GM18870 (cell line): ENCODE measurements around the gene CLDN19.
"Not testable (repeated sequence)": the region's sequence is repeated elsewhere in the genome, so short reads cannot be mapped to it uniquely, and the experiment has no call there.

Source experiments
- ATAC-seq: cut with Tn5 transposase; IDR thresholded peaks from one replicate; pipeline ENCODE4 v1.9.1; 2021; ENCODE audit warnings: moderate library complexity; ENCODE audit not compliant: unreplicated experiment

The CLDN19 gene

DNA sequence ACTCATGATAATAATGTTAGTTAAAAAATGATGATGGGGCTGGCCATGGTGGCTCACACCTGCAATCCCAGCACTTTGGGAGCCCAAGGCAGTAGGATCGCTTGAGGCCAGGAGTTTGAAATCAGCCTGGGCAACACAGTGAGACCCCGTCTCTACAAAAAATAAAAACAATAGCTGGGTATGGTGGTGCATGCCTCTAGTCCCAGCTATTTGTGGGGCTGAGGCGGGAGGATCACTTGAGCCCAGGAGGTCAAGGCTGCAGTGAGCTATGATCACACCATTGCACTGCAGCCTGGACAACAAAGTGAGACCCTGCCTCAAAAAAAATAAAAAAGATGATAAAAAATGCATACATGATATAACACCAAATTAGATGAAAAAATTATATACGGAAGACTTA lies 21.5 kb upstream of the CLDN19 start:
- no peak for ATAC-seq

DNA sequence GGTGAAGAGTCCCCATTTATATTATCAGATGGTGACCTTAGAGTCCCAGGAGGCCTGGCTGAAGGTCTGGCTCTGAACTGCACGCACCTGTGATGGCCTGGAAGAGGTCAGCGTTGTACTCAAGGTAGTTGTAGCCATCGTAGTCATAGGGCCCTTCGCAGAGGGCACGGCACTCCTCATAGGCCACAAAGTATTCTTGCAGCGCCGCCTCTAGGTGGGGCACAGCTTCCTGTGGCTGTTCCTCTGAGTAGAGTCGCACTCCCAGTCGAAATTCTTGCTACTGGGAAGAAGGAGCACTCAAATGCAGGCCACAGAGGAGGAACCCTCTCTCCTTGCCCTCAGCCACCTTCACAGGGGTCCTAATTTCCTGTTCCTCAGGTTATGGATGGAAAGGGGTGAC lies 19.1 kb upstream of the CLDN19 start:
- ATAC-seq = no peak

DNA sequence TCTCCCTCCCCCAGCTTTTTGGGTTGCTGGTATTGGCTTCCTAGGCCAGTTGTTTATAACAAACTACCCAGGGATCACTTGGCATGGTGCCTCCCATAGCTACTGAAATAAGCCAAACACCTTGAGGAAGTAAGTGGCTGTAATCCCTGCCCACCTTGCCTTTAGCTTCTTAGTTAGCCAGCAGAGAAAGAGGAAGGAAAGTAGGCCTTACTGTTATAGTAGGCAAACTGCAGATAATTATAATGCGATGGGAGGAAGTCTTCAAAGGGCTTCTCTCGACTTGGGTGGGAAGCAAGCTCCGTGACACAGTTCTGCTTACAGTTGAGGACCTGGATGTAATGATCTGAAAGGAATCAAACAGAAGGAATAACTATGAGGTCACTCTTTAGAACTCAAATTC lies 18.6 kb upstream of the CLDN19 start:
- no peak for ATAC-seq

DNA sequence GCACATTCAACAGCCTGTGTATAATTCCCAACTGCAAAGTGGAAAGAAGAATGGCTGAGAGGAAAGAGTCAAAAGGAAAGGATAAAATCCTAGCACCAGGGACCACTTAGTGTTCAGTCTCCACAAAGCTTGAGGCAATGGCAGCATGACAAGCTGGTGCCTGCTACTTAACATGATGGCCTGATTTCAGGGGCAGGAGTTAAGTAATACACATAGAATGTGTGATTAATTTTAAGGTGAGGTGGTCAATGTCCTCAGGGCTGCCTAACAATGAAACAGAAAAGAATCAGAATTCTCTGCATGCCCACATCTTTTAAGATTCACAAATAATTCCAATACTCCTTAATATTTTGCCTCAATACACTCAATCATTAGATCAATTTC lies 17.8 kb upstream of the CLDN19 start:
- no peak for ATAC-seq

DNA sequence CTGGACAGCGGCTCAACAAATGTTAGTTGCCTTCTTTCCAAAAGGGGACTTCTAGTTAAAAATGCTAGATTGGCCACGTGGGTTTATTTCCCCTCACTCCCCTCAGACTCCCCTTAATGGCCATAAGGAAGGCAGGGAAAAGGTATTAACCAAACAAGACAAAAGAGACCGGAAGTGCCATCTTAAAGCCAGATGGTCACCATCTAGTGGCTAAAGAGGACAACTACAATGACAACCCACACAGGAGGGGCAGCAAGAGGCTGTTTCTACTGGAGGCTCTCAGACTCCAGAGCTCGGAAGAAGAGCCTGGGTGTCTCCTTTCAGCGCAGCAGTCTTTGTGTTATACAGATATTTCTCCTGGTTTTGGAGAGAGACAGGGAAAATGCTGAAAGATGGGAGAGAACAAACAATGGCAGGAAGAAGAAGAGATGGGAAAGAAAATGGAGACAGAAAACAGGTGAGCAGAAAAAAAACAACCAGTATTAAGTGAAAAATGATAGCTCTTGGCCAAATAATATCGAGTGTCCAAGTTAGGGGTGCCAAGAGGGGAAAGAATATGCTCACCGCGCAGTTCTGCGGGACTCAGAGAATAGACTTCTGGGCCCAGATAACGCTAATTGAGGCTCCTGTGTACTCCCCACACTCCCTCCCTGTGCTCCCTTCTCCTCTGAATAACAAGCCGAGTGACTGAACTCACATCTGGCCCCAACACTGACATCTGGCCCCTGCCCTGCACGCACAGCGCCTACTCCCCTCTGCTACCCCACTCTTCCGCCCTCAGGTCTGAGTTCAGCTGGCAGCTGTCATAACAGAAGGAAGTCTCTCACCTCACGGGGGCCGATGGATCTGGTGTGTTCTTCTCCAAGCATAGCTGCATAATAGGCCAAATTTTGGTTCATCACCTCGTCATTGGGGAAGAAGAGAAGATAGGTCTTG lies 17.2 kb upstream of the CLDN19 start:
- ATAC-seq = no peak

DNA sequence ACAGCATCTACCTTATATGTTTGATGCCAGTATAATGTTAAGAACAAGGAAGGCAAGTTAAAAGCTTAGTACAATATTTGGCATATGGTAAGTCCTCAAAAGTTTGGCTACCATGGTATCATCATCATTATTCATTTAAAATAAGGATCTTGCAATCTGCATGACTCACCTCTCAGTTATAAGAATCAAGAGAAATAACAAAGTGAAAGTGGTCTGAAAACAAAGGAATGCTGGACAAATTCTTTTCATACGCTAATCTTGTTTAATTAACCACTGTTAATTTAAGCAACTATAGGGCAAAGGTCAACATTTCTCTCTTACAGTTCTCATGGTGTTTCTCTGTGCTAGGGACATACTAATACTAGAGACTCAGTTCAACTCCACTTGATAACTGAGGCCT lies 13.0 kb upstream of the CLDN19 start:
- ATAC-seq = no peak

DNA sequence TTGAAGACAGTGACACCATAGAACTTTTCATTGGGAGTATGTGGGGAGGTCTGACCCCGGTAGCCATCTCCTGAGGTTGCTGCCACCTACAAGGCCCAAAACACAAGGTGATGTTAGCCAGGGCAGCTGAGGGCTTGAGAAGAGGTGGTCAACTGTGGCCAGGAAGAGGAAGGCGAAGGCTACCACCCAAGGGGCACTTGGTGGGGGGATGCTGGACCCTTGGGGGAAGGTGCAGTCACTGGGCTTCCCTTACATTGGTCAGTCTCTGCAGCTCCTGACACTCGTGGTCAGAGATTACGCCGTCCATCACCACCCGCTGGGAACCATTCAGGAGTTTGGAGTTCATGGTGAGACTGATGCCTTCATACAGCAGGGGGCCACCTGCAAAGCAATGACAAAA lies 12.2 kb upstream of the CLDN19 start:
- ATAC-seq = no peak

DNA sequence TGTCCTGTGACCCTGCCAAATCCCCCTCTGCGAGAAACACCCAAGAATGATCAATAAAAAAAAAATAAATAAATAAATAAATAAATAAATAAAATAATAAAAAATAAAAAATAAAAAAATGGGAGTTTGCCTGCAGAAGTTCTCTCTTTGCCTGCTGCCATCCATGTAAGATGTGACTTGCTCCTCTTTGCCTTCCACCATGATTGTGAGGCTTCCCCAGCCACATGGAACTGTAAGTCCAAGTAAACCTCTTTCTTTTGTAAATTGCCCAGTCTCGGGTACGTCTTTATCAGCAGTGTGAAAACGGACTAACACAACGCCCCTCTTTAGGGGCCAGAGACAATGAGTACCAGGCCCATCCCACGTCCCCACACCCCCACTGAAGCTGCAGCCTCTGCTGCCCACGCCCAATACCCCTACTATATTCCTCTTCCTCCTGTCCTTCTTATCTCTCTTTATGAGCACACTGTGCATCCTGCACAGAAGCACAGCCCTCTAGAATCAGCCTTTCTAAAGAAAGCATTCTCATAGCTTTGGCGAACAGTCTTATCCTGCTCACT lies 11.6 kb upstream of the CLDN19 start:
- ATAC-seq = not testable (repeated sequence)

DNA sequence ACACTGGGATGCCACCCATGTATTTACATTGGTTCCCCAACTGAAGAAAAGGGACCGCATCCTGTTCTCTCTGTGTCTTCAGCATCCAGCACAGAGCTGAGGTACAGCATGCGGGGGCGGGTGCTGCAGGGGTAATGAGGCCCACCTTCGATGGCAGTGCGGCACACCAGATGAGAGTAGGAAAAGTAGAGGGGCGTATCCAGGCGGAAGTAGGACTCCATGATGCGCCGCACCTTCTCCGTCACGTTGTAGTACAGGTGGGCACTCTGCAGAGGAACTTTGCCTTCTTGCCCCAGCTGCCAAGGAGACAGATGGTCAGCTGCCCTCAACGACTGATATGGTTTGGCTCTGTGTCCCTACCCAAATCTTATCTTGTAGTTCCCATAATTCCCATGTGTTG lies 10.0 kb upstream of the CLDN19 start:
- ATAC-seq = no peak

DNA sequence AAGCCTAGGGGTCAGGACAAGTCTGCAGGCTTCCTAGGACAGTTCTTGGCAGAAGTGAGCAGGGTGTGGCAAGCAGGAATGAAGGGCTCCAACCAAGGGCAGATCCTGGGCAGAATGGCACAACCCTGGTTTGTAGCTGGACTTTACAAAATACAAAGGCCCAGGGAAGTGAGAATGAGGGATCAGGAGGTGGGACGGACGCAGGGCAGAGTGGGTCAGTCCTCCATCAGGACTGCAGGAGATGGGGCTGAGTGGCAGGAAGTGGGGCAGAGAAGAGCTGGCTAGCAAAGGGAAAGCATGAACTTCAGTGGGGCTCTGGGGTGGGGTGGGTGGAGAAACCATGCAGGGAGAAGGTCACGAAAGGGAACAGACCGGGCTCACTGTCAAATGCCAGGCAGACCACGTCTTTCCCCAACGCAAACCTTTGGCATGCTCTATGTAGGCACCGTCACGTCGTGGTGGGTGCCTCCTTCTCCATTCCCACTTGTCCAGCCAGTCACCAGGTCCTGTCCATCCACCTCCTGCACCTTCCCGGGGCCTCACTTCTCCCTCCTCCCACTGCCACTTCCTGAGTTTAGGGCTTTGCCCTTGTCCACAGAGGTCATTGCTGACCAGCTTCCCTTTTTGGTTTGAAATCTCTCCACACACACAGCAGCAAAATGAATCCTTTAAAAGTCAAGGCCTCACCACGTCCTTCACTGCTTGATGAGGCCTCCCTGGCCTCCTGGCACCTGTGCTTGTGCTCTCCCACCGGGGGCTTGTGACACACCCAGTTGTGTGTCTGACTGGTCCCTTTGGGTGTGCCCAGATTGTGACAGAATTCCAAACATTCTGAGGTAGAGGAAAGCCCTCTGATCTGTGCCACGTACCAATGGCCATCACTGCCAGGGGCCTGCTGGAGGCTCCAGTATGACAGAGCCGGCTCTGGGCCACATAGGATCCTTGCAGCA lies 8.7 kb upstream of the CLDN19 start:
- ATAC-seq = no peak

DNA sequence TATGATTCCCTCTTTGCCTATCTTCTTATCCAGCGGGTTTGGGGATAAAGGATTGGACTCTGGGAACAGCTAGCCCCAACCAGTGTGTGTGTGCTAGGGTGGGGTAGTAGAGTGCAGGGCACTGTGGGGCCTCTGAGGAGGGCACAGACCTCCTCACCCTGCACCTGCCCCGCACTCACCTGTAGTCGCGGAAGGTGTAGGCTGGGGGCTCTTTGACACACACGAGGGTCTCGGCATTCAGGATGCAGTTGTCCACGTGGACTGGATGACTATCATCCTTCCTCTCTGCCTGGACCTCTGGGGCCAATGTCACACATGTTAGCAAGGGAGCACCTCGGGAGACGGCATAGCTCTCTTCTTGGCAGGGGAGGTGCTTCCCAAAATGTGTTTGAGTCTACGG lies 8.0 kb upstream of the CLDN19 start:
- no peak for ATAC-seq

DNA sequence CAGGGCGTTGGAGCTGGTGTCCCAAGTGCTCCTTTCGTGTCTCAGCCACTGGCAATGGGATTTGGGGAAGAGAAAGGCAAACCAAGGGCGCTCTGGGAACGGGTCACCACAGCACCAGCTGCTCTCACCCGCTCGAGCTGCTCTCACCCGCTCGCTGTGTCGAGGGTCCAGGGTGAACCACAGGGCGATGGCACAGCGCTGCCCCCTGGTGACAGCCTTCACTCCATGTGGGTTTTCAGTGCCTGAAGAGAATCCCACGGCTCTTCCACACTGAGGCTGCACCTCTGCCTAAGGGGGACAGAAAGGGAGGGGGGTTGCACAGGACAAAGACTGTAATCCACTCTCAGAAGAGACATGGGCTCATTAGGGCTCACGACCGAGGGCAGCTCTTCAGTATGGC lies 7.1 kb upstream of the CLDN19 start:
- ATAC-seq = no peak

DNA sequence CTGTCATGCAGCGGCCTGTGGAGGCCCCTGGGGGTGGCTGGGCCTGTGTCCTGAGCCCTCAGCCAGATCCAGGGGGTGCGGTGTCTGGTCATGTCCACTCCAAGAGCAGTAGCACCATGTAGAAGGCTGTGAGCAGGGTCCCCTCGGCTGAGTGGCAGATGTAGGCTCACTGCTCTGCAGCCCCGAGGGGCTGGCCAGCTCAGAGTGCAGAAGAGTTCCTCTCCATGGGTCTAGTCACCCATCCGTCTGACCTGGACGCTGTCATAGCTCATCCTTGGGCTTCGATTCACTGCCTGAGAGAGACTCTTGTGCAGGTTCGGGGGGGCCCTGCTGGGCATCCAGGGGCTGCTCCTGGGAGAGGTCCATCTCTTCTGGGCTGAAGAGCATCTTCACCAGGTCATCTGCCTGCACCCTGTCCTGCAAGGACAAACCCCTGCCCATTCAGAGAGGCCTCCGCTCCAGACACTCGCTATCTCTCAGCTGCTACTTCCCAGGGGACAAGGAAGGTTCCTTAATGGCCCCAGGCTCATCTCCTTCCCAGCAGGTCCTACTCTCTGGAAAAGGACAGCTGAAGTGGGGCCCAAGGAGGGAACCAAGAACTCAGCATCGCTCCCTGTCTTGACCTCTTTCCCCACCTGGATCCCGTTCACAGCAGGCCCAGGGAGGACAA lies 6.5 kb upstream of the CLDN19 start:
- ATAC-seq = no peak

DNA sequence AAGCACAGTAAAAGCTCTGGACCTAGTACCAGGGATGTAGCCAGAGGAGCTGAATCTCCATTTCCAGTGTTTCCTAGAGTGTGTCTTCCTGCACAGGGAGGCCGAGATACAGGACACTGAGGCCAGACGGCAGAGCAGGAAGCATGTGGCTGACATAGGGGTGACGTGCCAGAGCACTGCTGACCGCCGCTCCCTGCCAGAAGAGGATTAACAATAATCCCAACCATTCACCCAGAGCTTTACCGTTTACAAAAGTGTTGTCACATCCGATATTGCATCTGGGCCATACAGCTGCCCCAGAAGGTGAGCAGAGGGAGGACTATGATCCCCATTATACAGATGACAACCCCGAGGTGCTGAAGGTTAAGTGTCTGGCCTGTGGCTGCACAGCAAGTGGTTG lies 5.8 kb upstream of the CLDN19 start:
- ATAC-seq = no peak

DNA sequence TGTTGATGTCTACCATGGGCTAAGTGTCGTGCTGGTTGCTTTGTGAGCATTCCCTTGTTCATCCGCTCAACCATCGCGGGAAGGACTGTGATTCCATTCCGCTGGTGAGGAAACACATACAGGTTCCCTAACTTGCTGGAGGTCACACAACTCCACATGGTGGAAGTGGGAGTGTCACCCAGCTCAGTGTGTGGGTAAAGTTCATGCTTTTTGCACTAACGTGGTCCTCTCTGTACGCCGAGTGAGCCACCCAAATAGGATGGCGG lies 4.0 kb upstream of the CLDN19 start:
- no peak for ATAC-seq

DNA sequence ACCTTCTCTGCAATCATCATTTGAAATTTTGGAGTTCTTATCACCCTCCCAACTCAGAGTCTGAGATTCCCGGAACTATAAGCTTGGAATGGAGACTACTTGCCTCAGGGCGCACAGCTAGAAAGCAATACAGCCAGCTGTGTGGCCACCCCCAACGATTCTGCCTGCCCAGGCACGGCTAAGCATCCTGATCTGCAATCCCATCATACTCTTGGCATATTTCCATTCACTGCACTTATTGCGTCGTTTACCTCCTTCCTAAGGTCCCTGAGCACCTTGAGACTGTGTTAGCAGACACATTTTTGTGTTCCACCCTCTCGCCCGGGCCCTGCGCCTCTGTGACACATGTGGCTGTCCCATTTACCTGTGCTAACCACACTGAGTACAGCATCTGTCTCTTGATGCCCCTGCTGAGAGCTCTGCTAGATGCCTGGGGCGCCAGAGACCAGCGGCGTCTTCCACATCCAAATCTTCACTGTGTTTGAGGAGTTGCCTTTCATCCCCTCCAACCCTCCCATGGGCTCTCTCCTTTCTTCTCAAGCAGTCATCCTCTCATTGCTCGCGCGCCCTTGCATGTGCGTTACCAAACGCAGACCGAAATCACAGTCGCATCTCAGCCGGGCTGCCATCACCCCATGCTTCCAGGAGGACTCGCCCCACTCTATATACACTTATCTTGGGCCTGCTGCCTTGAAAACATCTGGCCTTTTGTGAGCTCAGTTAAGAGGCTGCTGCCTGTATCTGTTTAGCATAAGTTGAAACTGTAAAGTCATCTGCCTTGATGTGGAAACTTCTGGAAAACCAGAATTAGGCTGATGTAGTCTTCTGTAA lies 3.5 kb upstream of the CLDN19 start:
- no peak for ATAC-seq

DNA sequence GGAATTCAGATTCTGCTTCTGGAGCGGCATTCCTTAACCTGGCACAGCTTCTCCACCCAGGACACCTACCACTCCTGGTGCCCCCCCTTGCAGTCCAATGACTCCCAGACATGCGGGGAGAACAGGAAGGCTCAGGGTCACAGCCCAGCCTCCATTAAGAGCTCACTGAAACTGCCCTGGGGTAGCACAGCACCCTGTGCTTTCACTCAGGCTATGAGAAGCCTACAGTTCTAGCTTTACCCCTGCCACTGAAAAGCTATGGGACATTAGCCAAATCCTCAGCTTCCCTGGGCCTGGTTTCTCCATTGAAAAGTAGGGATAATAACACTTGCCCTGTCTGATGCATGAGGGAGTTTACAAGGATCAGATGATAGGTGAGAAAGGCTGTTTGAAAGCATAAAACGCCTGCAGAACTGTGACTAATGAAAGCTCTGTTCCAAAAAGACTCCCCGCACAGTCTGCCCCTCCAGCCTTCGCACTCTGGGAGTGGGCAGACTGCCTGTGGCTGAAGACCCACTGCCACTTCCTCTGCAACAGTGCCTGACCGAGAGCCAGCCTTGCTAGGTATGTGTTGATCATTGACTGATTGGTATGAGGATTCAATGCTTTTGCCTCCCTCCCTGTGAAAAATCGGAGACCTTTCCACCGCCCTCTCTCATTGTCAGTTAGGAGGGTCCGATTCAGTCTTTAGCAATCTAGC lies 2.7 kb upstream of the CLDN19 start:
- ATAC-seq = no peak

DNA sequence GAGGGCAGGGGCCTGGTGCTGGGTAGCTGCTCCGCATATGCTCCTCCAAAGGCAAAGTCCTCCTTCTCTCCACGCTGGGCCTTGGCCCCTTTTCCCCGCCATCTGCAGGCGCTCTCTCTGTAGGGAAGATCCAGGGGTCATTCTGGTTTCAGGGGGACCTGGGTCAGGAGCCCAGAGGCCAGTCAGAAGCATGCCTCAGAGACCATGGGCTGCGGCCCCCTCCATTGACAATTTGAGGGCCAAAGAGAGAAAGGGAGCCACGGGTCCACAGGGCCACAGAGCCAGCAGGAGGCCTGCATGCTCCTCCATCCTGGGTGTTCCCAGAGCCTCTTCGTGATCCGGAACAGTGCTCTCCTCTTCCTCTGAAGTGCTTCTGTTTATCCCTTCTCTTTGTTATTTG lies 2.1 kb upstream of the CLDN19 start:
- ATAC-seq = no peak

DNA sequence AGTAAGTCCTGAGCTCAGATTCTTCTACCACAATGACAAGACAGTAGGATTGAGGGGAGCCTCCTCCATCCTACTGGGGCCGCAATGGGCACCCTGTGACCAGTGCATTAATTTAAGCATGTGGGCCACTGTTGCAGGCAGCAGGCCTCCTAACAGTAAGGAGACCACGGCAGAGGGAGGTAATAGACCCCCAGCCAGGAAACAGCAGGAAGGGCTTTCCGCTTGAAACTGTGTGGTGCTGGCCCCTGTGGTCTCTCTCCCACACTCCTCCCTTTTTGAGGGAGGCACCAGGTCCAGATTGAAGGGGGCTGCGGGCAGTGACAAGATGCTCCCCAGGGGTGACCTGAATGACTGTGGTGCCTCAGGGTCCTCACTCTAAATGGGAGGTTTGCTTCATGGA lies 1.7 kb upstream of the CLDN19 start:
- ATAC-seq = no peak
